DOHH2 (cell line): ENCODE data around the gene LBP.

Experiments
- CTCF ChIP-seq: fragments of 200-600 bp; sonication (generic); IDR thresholded peaks from one replicate; pipeline ENCODE4 v1.5.1; 2014; ENCODE audit warnings: antibody characterized with exemption, mild to moderate bottlenecking, low read depth, low read length; ENCODE audit not compliant: poor library complexity, severe bottlenecking
- EZH2phosphoT487 ChIP-seq: fragments of 200-600 bp; sonication (generic); IDR thresholded peaks from 2 replicates; pipeline ENCODE4 v1.6.1; 2017; ENCODE audit warnings: borderline replicate concordance, mild to moderate bottlenecking, antibody characterized with exemption, low read length, moderate library complexity, mixed read lengths

GRCh38 chr20:38302786-38303185 is 43.5 kb upstream of the LBP start:
- TF ChIP-seq CTCF (no peak), EZH2phosphoT487 (no peak)
